ENCODE measurements around the gene SLC25A25.

SLC25A25 gene

DNA sequence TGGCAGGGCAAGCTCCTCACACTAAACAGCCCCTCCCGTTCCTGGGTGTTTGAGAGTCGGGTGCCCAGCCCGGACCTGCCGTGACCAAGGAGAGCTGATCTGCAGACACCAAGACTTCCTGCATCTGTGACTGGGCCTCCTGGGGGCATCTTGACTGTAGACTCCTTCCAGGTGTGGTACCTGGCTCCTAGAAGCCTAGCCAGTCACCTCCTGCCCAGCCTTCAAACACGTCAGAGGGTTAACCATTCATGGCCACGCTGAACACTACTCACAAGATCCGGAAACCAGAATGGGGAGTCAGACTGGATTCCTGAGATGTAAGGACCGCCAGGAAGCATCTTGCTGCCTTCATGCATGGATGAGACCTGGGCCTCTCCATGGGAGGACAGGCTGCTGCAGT lies 77.5 kb downstream of the SLC25A25 start:
- DNase-seq (ENCODE audit: low read depth): no peak

DNA sequence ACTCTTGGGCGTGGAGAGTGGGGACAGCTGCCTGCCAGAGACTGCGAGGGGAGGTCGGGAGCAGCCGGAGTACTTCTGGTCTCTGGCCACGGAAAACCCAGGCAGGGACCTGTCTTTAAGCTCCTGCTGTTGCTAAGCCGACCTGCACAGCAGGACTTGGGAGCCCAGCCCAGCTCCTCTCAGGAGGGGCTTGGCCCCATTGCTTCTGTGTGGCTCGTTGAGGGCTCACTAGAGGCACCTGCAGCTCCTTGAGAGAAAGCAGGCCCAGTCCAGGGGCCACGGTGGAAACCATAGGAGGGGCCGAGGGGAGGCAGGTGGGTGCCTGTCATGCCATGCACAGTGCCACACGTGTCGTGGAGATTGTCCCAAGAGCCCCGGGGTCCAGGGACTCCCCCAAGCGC lies 77.9 kb downstream of the SLC25A25 start:
- DNase-seq (ENCODE audit: low read depth): no peak

GRCh38 chr9:128146591-128147120 lies 78.6 kb downstream of the SLC25A25 start:
- DNase-seq (ENCODE audit: low read depth): no peak

DNA sequence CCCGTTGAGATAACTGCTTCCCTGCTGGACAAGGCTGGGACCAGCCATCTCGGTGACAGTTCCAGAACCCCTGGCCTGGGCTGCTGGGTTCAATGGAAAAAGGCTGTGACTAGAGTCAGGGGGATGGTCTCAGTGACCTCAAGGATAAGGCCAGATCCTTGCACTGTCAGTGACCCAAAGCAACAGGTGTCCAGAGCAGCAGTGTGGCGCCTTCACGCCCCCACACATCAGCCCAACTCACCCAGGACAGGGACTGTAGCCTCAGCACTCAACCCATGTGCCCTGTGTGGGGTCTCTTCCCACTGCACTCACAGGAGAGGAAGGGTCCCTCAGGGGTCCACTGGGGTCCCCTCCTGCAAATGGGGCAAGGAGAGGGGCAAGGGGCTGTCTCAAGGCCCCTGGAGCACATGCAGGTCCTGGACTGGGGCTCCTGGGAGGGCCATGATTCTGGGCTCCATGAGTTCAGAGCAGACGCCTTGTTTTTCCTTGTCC lies 80.5 kb downstream of the SLC25A25 start:
- no peak for DNase-seq (ENCODE audit: low read depth)

DNA sequence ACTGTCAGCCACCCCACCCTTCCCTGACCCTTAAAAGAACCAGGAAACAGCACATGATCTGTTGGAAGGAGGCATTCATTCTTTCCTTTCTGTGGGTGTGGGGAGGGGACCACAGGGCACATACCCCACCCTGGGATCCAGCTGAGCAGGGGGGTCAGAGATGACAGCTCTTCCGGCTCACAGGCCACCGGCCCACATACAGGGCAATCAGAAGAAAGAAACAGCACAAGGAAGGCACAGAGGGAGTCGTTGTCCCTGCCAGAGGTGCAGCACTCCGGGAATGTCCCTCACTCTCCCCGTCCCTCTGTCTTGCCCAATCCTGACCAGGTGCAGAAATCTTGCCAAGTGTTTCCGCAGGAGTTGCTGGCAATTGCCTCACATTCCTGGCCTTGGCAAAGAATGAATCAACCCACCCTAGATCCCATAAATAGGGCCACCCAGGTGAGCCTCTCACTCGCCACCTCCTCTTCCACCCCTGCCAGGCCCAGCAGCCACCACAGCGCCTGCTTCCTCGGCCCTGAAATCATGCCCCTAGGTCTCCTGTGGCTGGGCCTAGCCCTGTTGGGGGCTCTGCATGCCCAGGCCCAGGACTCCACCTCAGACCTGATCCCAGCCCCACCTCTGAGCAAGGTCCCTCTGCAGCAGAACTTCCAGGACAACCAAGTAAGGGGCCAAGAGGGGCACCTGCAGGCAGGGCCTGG lies 81.1 kb downstream of the SLC25A25 start, which contains the start of gene LCN2:
LCN2 (plus strand) TSS at position 453 of the 701 bp plus-strand sequence; CDS start at position 526, 73 bp downstream.
- DNase-seq (ENCODE audit: low read depth): no peak

DNA sequence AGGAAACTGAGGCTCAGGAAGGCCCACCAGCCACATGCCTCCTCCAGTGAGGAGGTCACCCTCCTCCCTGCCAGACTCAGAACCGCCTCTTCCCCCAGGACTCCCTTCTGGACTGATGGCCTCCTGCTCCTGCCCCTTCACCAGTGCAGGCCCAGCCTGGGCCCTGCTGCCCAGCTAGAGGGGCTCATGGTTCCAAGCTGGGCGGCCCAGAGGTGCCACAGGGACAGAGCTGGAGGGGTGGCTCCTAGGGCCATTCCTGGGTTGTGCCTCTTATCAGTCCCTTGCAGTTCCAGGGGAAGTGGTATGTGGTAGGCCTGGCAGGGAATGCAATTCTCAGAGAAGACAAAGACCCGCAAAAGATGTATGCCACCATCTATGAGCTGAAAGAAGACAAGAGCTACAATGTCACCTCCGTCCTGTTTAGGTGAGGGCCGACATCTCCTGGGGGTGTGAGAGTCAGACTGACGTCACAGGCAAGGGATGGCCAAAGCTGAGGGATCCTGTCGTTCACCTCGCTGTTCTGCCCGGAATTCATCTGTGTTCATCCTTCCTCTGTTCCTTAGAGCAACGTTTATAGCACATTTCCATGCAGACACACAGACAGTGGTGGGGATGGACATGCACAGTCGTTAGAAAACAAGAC lies 82.0 kb downstream of the SLC25A25 start:
- DNase-seq (ENCODE audit: low read depth): no peak

DNA sequence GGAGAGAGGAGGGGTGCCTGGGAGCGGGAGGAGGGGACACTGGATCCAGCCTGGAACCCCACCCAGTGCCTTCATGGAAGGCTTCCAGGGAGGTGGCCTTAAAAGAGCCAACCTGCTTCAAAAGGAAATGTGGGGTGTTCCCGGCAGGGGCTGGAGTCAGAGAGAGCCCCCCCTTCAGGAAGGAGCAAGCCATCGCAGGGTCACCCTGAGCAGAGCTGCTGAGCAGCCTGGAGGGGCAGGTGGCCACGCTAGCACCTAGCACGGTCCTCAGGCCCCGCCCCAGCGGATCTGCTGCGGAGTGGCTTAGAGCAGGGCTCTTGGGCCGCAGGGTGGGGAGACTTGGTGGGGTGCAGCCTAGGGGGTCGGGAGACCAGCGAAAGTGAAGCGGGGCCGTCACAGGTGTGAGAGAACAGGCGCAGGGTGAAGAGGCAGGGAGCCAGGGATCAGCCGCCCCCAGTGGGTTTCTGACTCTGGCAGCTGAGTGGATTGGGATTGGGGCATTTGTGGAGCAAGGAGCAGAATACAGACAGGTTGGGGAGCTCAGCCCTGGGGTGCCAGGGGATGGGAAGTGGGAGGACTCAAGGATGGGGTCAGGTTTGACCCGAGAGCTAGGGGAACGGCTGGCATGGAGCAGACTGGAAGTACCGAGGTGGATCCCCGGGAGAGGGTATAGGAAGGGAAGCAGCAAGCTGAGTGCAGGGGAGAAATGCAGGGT lies 82.7 kb downstream of the SLC25A25 start:
- DNase-seq (ENCODE audit: low read depth): no peak

DNA sequence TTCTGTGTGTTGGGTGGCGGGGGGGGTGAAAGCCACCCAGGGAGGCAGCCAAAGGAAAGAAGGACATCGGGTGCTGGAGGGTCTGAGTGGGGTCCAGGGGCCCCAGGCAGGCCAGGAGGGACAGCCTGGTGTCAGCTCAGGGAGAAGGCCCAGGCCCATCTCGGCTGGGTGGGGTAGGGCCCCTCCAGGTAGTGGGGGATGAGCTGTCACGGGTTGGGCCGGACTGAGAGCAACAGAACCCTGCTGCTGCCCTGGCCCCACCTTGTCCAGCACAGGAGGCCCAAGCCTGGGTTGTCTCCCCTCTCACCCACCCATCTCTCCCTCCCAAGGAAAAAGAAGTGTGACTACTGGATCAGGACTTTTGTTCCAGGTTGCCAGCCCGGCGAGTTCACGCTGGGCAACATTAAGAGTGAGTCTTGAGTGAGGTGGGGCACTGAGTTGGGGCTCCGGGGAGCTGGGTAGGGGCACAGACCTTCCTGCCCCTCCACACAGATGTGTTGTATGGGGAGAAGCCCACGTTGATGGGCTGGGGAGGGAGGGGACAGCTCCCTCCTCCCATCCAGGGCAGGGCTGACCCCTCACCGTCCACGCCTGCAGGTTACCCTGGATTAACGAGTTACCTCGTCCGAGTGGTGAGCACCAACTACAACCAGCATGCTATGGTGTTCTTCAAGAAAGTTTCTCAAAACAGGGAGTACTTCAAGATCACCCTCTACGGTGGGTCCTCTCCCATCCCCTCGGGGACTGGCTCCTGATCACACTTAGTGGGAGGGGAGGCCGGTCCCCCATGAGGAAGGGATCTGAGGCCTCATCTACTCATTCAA lies 83.5 kb downstream of the SLC25A25 start:
- DNase-seq (ENCODE audit: low read depth): no peak

GRCh38 chr9:128152133-128153059 lies 84.4 kb downstream of the SLC25A25 start:
- DNase-seq (ENCODE audit: low read depth): no peak

DNA sequence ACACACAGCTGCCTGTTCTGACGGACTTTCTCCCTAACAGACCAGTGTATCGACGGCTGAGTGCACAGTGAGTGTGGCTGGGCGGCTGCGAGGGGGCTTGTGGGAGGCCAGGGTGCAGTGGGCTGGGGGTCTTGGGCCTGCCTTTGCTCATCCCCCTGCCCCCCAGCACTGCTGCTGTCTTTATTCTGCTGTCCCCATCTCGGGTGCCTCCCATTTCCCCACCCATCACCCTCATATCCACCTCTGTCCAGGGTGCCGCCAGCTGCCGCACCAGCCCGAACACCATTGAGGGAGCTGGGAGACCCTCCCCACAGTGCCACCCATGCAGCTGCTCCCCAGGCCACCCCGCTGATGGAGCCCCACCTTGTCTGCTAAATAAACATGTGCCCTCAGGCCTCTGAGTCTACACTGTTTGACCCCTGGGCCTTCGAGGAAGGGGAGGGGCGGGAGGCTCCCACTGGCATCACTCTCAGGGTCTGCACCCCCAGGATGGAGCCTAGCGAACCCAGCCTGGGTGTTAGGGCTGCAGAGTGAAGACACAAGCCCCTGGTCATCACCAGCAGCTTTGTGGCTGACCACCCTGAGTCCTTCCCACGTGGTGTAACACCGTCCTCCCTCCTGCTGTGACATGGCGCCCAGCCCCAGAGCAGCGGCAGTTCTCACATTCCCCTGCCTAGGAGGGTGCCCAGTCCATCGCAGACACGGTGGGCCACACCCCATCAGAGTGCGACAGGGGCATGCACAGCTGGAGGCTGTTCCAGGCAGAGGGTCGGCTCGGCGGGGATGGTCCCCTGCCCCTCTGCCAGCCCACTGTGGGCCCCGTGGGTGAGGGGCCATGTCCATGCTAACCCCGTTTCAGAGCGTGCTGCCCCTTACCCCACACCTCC lies 85.3 kb downstream of the SLC25A25 start:
- DNase-seq (ENCODE audit: low read depth): no peak

GRCh38 chr9:128153947-128154695 lies 86.1 kb downstream of the SLC25A25 start:
- no peak for DNase-seq (ENCODE audit: low read depth)

- no peak for DNase-seq (ENCODE audit: low read depth)
Measured at GRCh38 chr9:128155736-128156500, 87.9 kb downstream of the SLC25A25 start.

Measured in HS-5 (cell line).